Prostate gland (tissue), 2 donors: ENCODE data around the gene TMA16. TPM values are rescaled to one million over a fixed set of nuclear protein-coding genes. Genes with fewer than 3 reads are reported as not detected.
A peak's percentile ranks its signal among the peaks of the same experiment; 100 is the strongest.

Experiments
- DNase-seq: peaks from one replicate; pipeline ENCODE4 v3.0.0-alpha.2; 2019; ENCODE audit warnings: low spot score
- H3K27ac ChIP-seq, 2 donors: fragments of 200-600 bp; sonication (generic); 2 replicates each; pipeline ENCODE4 v1.5.1; 2017 to 2019
- H3K27me3 ChIP-seq: fragments of 200-600 bp; sonication (generic); replicated peaks from 2 replicates; pipeline ENCODE4 v1.5.1; 2019; ENCODE audit not compliant: insufficient read depth
- H3K36me3 ChIP-seq, 2 donors: fragments of 200-600 bp; sonication (generic); 1 replicate in 1 of 2; 2 replicates in 1 of 2; pipeline versions ENCODE4 v1.5.1 to v1.8.1; 2017 to 2019
- H3K4me1 ChIP-seq: fragments of 200-600 bp; sonication (generic); replicated peaks from 2 replicates; pipeline ENCODE4 v1.5.1; 2019
- H3K4me3 ChIP-seq, 2 donors: fragments of 200-600 bp; sonication (generic); 2 replicates each; pipeline ENCODE4 v1.5.1; 2017 to 2019
- H3K9me3 ChIP-seq: fragments of 200-600 bp; sonication (generic); 2 replicates; pipeline ENCODE4 v1.5.1; 2017
- POLR2A ChIP-seq: fragments of 450-650 bp; IDR thresholded peaks from one replicate; pipeline ENCODE4 v1.6.1; 2016; ENCODE audit warnings: antibody characterized with exemption, mild to moderate bottlenecking
- POLR2AphosphoS5 ChIP-seq: sonication (generic); formaldehyde crosslinking; IDR thresholded peaks from one replicate; pipeline ENCODE4 v1.6.1; 2017; ENCODE audit warnings: antibody characterized with exemption
- WGBS: methylation state at CpG from one replicate; pipeline ENCODE4 v1.1.5; 2018; 5-methylcytosine and 5-hydroxymethylcytosine counted together
- intact Hi-C: fragments of 100-400 bp; cut with DNase I; formaldehyde crosslinking; loops from one replicate; pipeline ENCODE4 v1.14.2; 2022
- total RNA-seq, 2 donors: library from RNA; depleted of rRNA; stranded (reverse); fragments of >200 nt; gene quantifications; one replicate each; pipeline ENCODE4 v1.1.0, GENCODE V29; 2016
- TF ChIP-seq, protein P1 (sequence below), 4 experiments: fragments of 200-600 bp in 2 of 4; fragments of 450-650 bp in 2 of 4; sonication (generic) in 2 of 4; IDR thresholded peaks; 1 replicate in 3 of 4; 2 replicates in 1 of 4; pipeline ENCODE4 v1.5.1; 2016 to 2019; ENCODE audit warnings: antibody characterized with exemption in 4 of 4, mild to moderate bottlenecking in 2 of 4, moderate library complexity in 2 of 4

The TMA16 gene
- total RNA-seq, 2 donors from 2014 or later = 12.9 to 17.3 TPM

DNA sequence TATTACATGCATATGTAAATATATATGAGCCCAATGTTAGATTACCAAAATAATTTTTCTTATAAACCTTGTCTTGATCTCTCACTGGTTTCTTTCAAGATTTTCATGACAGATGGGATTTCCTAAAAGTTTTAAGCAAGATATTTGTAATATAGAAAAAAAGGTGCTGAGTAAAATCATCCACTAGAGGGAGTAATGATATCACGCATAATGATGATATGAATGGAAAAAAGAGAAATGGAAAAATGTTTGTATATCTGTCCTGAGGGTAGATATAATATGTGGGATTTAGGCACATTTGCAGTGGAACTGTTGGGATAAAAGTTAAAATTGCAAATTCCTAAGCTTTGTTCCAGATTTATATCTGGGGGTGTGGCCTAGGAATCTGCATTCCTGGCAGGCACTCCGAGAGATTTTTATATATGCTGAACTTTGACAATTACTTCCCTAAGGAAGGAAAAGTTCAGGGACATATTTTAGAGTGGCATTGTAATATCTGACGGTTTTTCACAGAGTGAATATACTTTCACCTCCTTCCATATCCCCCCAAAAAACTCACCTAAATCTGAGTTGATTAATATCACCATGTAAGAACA lies 60.5 kb downstream of the TMA16 start:
- H3K4me3 ChIP-seq = no peak overlapping the region
- DNase-seq = no peak
- no peaks in the 10 kb centered on the region for H3K27me3 ChIP-seq
- 22% methylated on average over 3 of the region's 3 CpGs for WGBS
- H3K4me1 ChIP-seq = no peaks in the 10 kb centered on the region
- TF ChIP-seq, protein P1, sequence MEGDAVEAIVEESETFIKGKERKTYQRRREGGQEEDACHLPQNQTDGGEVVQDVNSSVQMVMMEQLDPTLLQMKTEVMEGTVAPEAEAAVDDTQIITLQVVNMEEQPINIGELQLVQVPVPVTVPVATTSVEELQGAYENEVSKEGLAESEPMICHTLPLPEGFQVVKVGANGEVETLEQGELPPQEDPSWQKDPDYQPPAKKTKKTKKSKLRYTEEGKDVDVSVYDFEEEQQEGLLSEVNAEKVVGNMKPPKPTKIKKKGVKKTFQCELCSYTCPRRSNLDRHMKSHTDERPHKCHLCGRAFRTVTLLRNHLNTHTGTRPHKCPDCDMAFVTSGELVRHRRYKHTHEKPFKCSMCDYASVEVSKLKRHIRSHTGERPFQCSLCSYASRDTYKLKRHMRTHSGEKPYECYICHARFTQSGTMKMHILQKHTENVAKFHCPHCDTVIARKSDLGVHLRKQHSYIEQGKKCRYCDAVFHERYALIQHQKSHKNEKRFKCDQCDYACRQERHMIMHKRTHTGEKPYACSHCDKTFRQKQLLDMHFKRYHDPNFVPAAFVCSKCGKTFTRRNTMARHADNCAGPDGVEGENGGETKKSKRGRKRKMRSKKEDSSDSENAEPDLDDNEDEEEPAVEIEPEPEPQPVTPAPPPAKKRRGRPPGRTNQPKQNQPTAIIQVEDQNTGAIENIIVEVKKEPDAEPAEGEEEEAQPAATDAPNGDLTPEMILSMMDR (IDR thresholded peaks at IDR 0.05) = peak; percentile 29 to 56 (median 54)
- TF ChIP-seq POLR2AphosphoS5 = no peak
- TF ChIP-seq POLR2A = no peak
- H3K36me3 ChIP-seq = no peaks in the 10 kb centered on the region
- intact Hi-C loops = loop anchor here (10.0 kb wide), 1 partner anchor 460 kb away; no protein-coding TSS in a partner anchor
- H3K27ac ChIP-seq = no peak overlapping the region
- no peaks in the 10 kb centered on the region for H3K9me3 ChIP-seq

DNA sequence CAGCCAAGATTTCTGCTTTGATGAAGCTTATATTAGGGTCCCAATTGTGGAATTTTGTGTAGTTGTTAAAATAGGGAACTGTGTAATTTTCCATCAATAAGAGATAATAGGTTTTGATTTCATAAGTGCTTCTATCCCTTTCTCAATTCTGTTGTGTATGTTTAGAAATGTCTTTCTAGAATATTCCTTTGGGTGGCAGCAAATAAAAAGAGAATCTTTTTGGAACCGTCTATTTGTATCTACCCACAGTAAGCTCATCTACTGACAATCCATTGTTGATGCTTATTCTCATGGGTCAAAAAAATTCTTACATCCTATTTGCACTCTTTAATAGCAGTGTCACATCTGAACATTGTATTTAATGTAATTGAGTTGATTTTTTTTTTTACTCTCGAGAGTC lies 61.7 kb downstream of the TMA16 start:
- TF ChIP-seq, protein P1 (IDR thresholded peaks at IDR 0.05) = peak in 1 of 4 experiments; percentile 5
- TF ChIP-seq POLR2A = no peak
- no peak overlapping the region for H3K4me3 ChIP-seq
- intact Hi-C loops = loop anchor here (10.0 kb wide), 1 partner anchor 459 kb away; no protein-coding TSS in a partner anchor
- no peak for DNase-seq
- H3K27ac ChIP-seq = no peak overlapping the region
- H3K36me3 ChIP-seq = no peaks in the 10 kb centered on the region
- no peaks in the 10 kb centered on the region for H3K9me3 ChIP-seq
- H3K27me3 ChIP-seq = no peaks in the 10 kb centered on the region
- no peaks in the 10 kb centered on the region for H3K4me1 ChIP-seq
- 41% methylated on average over 2 of the region's 2 CpGs for WGBS

DNA sequence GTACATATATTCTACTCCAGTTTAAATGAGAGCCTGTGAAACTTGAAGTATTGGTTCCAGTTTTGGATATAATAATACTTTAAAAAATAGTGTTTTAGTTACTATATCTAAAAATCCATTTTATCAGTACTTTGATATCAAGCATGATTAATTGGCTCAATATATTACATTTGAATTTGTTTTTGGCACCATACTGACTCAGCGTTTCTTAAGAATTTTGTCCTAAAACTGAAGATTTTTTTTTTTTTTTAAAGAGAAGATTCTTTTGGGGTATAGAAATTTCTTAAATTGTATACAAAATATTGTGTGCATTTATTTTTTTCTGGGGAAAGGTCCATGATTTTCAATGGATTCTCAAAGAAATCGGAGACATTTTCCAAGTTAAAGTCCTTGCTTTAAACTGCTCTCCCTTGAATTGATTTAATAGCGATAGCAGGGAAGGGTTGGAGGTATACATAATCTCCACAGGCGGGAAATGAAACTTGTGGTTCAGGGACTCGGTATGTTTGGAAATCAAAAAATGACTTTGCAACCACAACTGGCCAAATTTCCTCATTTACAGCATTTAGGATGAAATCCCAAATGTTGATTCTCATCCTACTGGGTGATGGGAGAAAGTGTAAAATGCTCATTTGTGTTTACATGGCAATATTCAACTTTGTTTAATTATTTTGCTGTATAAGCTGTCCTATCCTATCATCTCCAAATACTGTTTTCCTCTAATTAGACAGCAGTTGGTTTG lies 62.3 kb downstream of the TMA16 start:
- H3K4me3 ChIP-seq = no peak overlapping the region
- H3K36me3 ChIP-seq = no peaks in the 10 kb centered on the region
- TF ChIP-seq, protein P1 (IDR thresholded peaks at IDR 0.05) = no peak
- TF ChIP-seq POLR2A (no peak), POLR2AphosphoS5 (no peak)
- DNase-seq = no peak
- 73% methylated on average over 5 of the region's 5 CpGs for WGBS
- no peaks in the 10 kb centered on the region for H3K4me1 ChIP-seq
- intact Hi-C loops = loop anchor here (10.0 kb wide), 1 partner anchor 458 kb away; no protein-coding TSS in a partner anchor
- H3K9me3 ChIP-seq = no peaks in the 10 kb centered on the region
- no peaks in the 10 kb centered on the region for H3K27me3 ChIP-seq
- H3K27ac ChIP-seq = no peak overlapping the region

DNA sequence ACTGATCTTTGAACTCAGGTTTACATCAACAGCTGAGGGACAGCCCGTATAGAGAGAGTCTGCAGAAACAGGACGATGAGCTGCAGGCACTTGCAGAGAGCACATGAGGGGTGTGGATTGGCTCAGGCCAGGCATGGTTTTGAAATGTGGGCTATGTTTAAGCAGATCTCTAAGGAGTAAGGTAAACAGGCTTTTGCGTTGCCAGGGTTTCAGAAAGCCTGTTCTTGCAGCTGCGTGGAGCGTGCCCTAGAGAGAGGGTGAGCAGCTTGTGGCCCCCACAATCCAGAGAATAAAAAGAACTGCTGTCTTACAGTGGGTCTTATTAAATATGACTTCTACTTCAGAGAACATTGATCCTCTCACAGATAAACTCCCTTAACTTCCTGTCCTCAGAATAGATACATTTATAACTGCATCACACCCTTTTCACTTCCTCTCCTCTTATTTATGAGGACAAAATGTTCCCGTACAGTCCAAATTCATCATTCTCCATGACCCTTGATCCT lies 64.1 kb downstream of the TMA16 start:
- no peak overlapping the region for H3K4me3 ChIP-seq
- H3K27me3 ChIP-seq = no peaks in the 10 kb centered on the region
- H3K36me3 ChIP-seq = no peaks in the 10 kb centered on the region
- H3K27ac ChIP-seq = no peak overlapping the region
- WGBS = 11% methylated on average over 6 of the region's 6 CpGs
- TF ChIP-seq POLR2A (no peak), POLR2AphosphoS5 (no peak)
- TF ChIP-seq, protein P1 (IDR thresholded peaks at IDR 0.05) = no peak
- intact Hi-C loops = loop anchor here (10.0 kb wide), 1 partner anchor 456 kb away; no protein-coding TSS in a partner anchor
- no peak for DNase-seq
- H3K4me1 ChIP-seq = no peaks in the 10 kb centered on the region
- H3K9me3 ChIP-seq = no peaks in the 10 kb centered on the region
